ENCODE data around the gene LRRIQ1. TPM values are rescaled to one million over a fixed set of nuclear protein-coding genes. Genes with fewer than 3 reads are reported as not detected.

Gene LRRIQ1
- total RNA-seq, 2 experiments from 2014 or later, result not detected

DNA sequence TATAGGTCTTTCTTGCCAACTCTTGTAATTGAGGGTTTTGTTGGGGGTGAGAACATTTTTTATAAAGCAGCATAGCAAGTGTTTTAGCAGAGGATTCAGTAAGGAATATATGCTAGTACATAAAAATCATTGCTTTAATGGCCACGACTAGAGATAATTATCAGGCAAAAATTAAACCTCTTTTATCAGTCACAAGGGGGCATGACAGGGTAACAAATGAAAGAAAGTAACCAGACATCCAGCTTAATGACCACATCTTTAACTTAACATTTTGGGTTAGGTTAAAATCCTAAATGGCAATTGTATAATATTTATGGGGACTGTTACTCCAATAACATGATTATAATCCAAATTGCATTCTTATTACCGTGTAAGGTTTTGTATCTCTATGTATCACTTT lies 119.6 kb downstream of the LRRIQ1 start:
- intact Hi-C loops (cut with micrococcal nuclease; ENCODE audit: unreplicated experiment), result no loop called here
- CTCF ChIA-PET (ENCODE audit: unreplicated experiment), result no interaction called here
- Histone ChIP-seq H3K27ac (ENCODE audit: low read depth, low read length, poor library complexity, severe bottlenecking) (no peak overlapping the region), H3K79me2 (ENCODE audit: insufficient read depth, low read depth, low read length) (no peaks in the 10 kb centered on the region), H3K4me3 (ENCODE audit: low read depth, low read length, poor library complexity, severe bottlenecking) (no peak overlapping the region), H3K4me1 (ENCODE audit: insufficient read depth, low read length, poor library complexity, severe bottlenecking) (no peaks in the 10 kb centered on the region), H4K20me1 (ENCODE audit: insufficient read depth, low read length) (no peaks in the 10 kb centered on the region), H3K4me2 (ENCODE audit: low read length) (no peak overlapping the region), H3K9me3 (ENCODE audit: low read length) (no peaks in the 10 kb centered on the region), H3K36me3 (ENCODE audit: insufficient read depth, low read length) (no peaks in the 10 kb centered on the region), H3K9me2 (ENCODE audit: insufficient read depth, low read length) (no peaks in the 10 kb centered on the region), H2AFZ (ENCODE audit: low read length) (no peak overlapping the region)
- no TSS peak for BruUV-seq (replicated peaks)
- POLR2A ChIA-PET, result interaction anchor here (0.7 kb wide), 1 partner anchor 10 kb away, joined by 3 read pairs; no protein-coding TSS in a partner anchor
- TF ChIP-seq EZH2phosphoT487 (IDR thresholded peaks at IDR 0.05; ENCODE audit: borderline replicate concordance, low read depth, low read length), result no peak
- TF ChIP-seq, protein P1, sequence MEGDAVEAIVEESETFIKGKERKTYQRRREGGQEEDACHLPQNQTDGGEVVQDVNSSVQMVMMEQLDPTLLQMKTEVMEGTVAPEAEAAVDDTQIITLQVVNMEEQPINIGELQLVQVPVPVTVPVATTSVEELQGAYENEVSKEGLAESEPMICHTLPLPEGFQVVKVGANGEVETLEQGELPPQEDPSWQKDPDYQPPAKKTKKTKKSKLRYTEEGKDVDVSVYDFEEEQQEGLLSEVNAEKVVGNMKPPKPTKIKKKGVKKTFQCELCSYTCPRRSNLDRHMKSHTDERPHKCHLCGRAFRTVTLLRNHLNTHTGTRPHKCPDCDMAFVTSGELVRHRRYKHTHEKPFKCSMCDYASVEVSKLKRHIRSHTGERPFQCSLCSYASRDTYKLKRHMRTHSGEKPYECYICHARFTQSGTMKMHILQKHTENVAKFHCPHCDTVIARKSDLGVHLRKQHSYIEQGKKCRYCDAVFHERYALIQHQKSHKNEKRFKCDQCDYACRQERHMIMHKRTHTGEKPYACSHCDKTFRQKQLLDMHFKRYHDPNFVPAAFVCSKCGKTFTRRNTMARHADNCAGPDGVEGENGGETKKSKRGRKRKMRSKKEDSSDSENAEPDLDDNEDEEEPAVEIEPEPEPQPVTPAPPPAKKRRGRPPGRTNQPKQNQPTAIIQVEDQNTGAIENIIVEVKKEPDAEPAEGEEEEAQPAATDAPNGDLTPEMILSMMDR (conservative IDR thresholded peaks at IDR 0.05; ENCODE audit: low read length), result 0 out of 2 replicates have a peak, but pooled peaks have one; percentile 38
- DNase-seq (ENCODE audit: low spot score), result peak; percentile 1

- Histone ChIP-seq H3K9me2 (ENCODE audit: insufficient read depth, low read length) (no peaks in the 10 kb centered on the region), H4K20me1 (ENCODE audit: insufficient read depth, low read length) (no peaks in the 10 kb centered on the region), H3K4me3 (ENCODE audit: low read depth, low read length, poor library complexity, severe bottlenecking) (no peak overlapping the region), H3K36me3 (ENCODE audit: insufficient read depth, low read length) (no peaks in the 10 kb centered on the region), H3K4me1 (ENCODE audit: insufficient read depth, low read length, poor library complexity, severe bottlenecking) (no peaks in the 10 kb centered on the region), H3K9me3 (ENCODE audit: low read length) (no peaks in the 10 kb centered on the region), H2AFZ (ENCODE audit: low read length) (no peak overlapping the region), H3K27ac (ENCODE audit: low read depth, low read length, poor library complexity, severe bottlenecking) (no peak overlapping the region), H3K4me2 (ENCODE audit: low read length) (no peak overlapping the region), H3K79me2 (ENCODE audit: insufficient read depth, low read depth, low read length) (no peaks in the 10 kb centered on the region)
- intact Hi-C loops (cut with micrococcal nuclease; ENCODE audit: unreplicated experiment), result no loop called here
- no peak for TF ChIP-seq EZH2phosphoT487 (IDR thresholded peaks at IDR 0.05; ENCODE audit: borderline replicate concordance, low read depth, low read length)
- TF ChIP-seq, protein P1 (conservative IDR thresholded peaks at IDR 0.05; ENCODE audit: low read length), result no peak
- ChIA-PET POLR2A (no interaction called here), CTCF (ENCODE audit: unreplicated experiment) (no interaction called here)
- no peak for DNase-seq (ENCODE audit: low spot score)
- no TSS peak for BruUV-seq (replicated peaks)
Measured at GRCh38 chr12:85156569-85156968, 120.4 kb downstream of the LRRIQ1 start.

- TF ChIP-seq, protein P1 (conservative IDR thresholded peaks at IDR 0.05; ENCODE audit: low read length), result no peak
- no peak for TF ChIP-seq EZH2phosphoT487 (IDR thresholded peaks at IDR 0.05; ENCODE audit: borderline replicate concordance, low read depth, low read length)
- Histone ChIP-seq H3K4me2 (ENCODE audit: low read length) (no peak overlapping the region), H3K36me3 (ENCODE audit: insufficient read depth, low read length) (no peaks in the 10 kb centered on the region), H3K79me2 (ENCODE audit: insufficient read depth, low read depth, low read length) (no peaks in the 10 kb centered on the region), H3K9me2 (ENCODE audit: insufficient read depth, low read length) (no peaks in the 10 kb centered on the region), H2AFZ (ENCODE audit: low read length) (no peak overlapping the region), H3K27ac (ENCODE audit: low read depth, low read length, poor library complexity, severe bottlenecking) (no peak overlapping the region), H4K20me1 (ENCODE audit: insufficient read depth, low read length) (no peaks in the 10 kb centered on the region), H3K9me3 (ENCODE audit: low read length) (no peaks in the 10 kb centered on the region), H3K4me1 (ENCODE audit: insufficient read depth, low read length, poor library complexity, severe bottlenecking) (no peaks in the 10 kb centered on the region), H3K4me3 (ENCODE audit: low read depth, low read length, poor library complexity, severe bottlenecking) (no peak overlapping the region)
- CTCF ChIA-PET (ENCODE audit: unreplicated experiment), result no interaction called here
- POLR2A ChIA-PET, result no interaction called here
- DNase-seq (ENCODE audit: low spot score), result no peak
- BruUV-seq (replicated peaks), result no TSS peak
- intact Hi-C loops (cut with micrococcal nuclease; ENCODE audit: unreplicated experiment), result no loop called here
Measured at GRCh38 chr12:85157035-85157603, 121.0 kb downstream of the LRRIQ1 start.
